Measurements from ENCODE around the gene CD99. TPM values are rescaled to one million over a fixed set of nuclear protein-coding genes. Genes with fewer than 3 reads are reported as not detected.
"Not testable (repeated sequence)": the region's sequence is repeated elsewhere in the genome, so short reads cannot be mapped to it uniquely, and the experiment has no call there.

The CD99 gene
- polyA plus RNA-seq, 2 donors = 133 to 198 TPM

DNA sequence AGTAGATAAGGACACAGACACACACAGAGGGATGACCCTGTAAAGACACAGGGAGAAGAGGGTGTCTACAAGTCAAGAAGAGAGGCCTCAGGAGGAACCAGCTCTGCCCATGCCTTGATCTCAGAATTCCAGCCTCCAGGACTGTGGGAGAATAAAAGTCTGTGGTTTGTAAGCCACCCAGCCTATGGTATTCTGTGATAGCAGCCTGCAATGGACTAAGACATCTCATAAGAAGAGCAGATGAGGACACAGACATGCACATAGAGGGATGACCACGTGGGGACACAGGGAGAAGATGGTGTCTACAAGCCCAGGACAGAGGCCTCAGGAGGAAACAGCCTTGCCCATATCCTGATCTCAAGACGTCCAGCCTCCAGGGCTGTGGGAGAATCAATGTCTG, 70.2 kb downstream of the CD99 start:
- no peaks in the 10 kb centered on the region for H3K27me3 ChIP-seq (ENCODE audit: control insufficient read depth in 1 of 2, insufficient read depth in 2 of 2, low read length in 2 of 2)
- no peak overlapping the region for H3K4me3 ChIP-seq (ENCODE audit: low read depth in 1 of 2, low read length in 2 of 2)
- WGBS, 2 donors = 82 to 86% methylated on average over 2 of the region's 2 CpGs
- no peak overlapping the region for H3K27ac ChIP-seq (ENCODE audit: low read depth in 2 of 2, low read length in 1 of 2)
- H3K4me1 ChIP-seq (ENCODE audit: control insufficient read depth in 2 of 2, insufficient read depth in 2 of 2, low read length in 1 of 2) = no peaks in the 10 kb centered on the region
- H3K9me3 ChIP-seq (ENCODE audit: control insufficient read depth in 2 of 2, insufficient read depth in 1 of 2, low read depth in 1 of 2, low read length in 1 of 2) = no peaks in the 10 kb centered on the region
- H3K36me3 ChIP-seq (ENCODE audit: control insufficient read depth in 2 of 2, insufficient read depth in 2 of 2, low read length in 1 of 2) = no peaks in the 10 kb centered on the region

DNA sequence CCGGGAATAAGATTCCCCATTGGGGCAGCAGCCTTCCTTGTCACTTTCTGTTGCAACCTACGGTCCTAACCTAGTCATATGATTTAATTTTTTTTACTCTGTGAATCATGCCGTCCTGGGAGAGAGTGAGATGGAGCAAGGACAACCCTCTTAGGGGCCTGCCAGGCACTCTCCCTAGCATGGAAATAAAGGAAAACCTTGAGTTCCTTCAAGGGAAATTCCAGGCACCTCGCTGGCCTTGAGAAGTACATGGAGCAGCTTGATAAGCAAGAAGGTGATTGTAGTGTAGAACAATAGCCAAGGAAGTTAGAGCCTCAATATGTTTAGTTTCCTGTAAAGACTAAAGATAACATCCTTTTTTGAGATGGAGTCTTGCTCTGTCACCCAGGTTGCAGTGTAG, 71.6 kb downstream of the CD99 start:
- H3K4me3 ChIP-seq (ENCODE audit: low read depth in 1 of 2, low read length in 2 of 2); H3K27ac ChIP-seq (ENCODE audit: low read depth in 2 of 2, low read length in 1 of 2); H3K27me3 ChIP-seq (ENCODE audit: control insufficient read depth in 1 of 2, insufficient read depth in 2 of 2, low read length in 2 of 2); H3K9me3 ChIP-seq (ENCODE audit: control insufficient read depth in 2 of 2, insufficient read depth in 1 of 2, low read depth in 1 of 2, low read length in 1 of 2); H3K4me1 ChIP-seq (ENCODE audit: control insufficient read depth in 2 of 2, insufficient read depth in 2 of 2, low read length in 1 of 2); H3K36me3 ChIP-seq (ENCODE audit: control insufficient read depth in 2 of 2, insufficient read depth in 2 of 2, low read length in 1 of 2): not testable (repeated sequence)
- 67 to 85% methylated on average over 4 of the region's 4 CpGs for WGBS, 2 donors

DNA sequence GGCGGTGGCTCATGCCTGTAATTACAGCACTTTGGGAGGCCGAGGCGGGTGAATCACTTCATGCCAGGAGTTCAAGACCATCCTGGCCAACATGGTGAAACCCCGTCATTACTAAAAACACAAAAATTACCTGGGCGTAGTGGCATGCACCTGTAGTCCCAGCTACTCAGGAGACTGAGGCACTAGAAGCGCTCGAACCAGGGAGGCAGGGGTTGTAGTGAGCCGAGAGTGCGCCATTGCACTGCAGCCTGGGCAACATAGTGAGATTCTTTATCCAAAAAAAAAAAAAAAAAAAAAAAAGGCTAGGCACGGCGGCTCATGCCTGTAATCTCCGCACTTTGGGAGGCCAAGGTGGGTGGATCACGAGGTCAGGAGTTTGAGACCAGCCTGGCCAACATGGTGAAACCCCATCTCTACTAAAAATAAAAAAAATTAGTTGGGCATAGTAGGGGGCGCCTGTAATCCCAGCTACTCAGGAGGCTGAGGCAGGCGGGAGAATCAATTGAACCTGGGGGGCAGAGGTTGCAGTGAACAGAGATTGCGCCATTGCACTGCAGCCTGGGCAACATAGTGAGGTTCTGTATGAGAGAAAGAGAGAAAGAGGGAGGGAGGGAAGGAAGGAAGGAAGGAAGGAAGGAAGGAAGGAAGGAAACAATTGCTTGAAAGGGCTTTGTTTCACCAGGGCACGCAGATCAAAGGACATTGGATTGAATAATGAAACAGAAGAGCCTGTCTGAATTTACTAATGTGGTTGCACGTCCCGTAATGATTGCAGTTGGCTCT, 73.9 kb downstream of the CD99 start:
- H3K4me3 ChIP-seq (ENCODE audit: low read depth in 1 of 2, low read length in 2 of 2); H3K9me3 ChIP-seq (ENCODE audit: control insufficient read depth in 2 of 2, insufficient read depth in 1 of 2, low read depth in 1 of 2, low read length in 1 of 2); H3K27ac ChIP-seq (ENCODE audit: low read depth in 2 of 2, low read length in 1 of 2); H3K36me3 ChIP-seq (ENCODE audit: control insufficient read depth in 2 of 2, insufficient read depth in 2 of 2, low read length in 1 of 2); H3K4me1 ChIP-seq (ENCODE audit: control insufficient read depth in 2 of 2, insufficient read depth in 2 of 2, low read length in 1 of 2); H3K27me3 ChIP-seq (ENCODE audit: control insufficient read depth in 1 of 2, insufficient read depth in 2 of 2, low read length in 2 of 2): not testable (repeated sequence)
- WGBS, 2 donors = 80 to 84% methylated on average over 17 to 19 of the region's 19 CpGs

DNA sequence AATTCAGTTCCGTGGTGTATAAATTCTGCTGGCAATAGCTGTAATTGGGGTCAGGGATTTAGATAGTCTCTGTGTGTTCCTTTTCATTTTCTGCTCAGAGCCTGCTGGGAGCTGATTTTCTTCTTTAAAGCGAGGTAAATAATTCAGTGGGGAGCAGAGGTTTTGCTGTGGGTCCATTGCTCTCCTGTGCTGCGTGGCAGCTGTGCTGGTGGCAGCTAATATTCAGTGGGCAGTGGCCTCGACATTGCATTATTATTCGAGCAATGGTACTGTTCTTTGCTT, 74.4 kb downstream of the CD99 start:
- H3K27me3 ChIP-seq (ENCODE audit: control insufficient read depth in 1 of 2, insufficient read depth in 2 of 2, low read length in 2 of 2) = no peaks in the 10 kb centered on the region
- H3K9me3 ChIP-seq (ENCODE audit: control insufficient read depth in 2 of 2, insufficient read depth in 1 of 2, low read depth in 1 of 2, low read length in 1 of 2) = no peaks in the 10 kb centered on the region
- no peaks in the 10 kb centered on the region for H3K36me3 ChIP-seq (ENCODE audit: control insufficient read depth in 2 of 2, insufficient read depth in 2 of 2, low read length in 1 of 2)
- no peak overlapping the region for H3K4me3 ChIP-seq (ENCODE audit: low read depth in 1 of 2, low read length in 2 of 2)
- WGBS, 2 donors = 68 to 72% methylated on average over 5 of the region's 5 CpGs
- H3K27ac ChIP-seq (ENCODE audit: low read depth in 2 of 2, low read length in 1 of 2) = no peak overlapping the region
- no peaks in the 10 kb centered on the region for H3K4me1 ChIP-seq (ENCODE audit: control insufficient read depth in 2 of 2, insufficient read depth in 2 of 2, low read length in 1 of 2)

GRCh38 chrX:2766906-2767305, 75.8 kb downstream of the CD99 start:
- Histone ChIP-seq H3K4me3 (ENCODE audit: low read depth in 1 of 2, low read length in 2 of 2) (no peak overlapping the region), H3K36me3 (ENCODE audit: control insufficient read depth in 2 of 2, insufficient read depth in 2 of 2, low read length in 1 of 2) (no peaks in the 10 kb centered on the region), H3K27ac (ENCODE audit: low read depth in 2 of 2, low read length in 1 of 2) (no peak overlapping the region), H3K27me3 (ENCODE audit: control insufficient read depth in 1 of 2, insufficient read depth in 2 of 2, low read length in 2 of 2) (no peaks in the 10 kb centered on the region), H3K4me1 (ENCODE audit: control insufficient read depth in 2 of 2, insufficient read depth in 2 of 2, low read length in 1 of 2) (no peaks in the 10 kb centered on the region), H3K9me3 (ENCODE audit: control insufficient read depth in 2 of 2, insufficient read depth in 1 of 2, low read depth in 1 of 2, low read length in 1 of 2) (no peaks in the 10 kb centered on the region)
- WGBS, 2 donors = 84 to 90% methylated on average over 11 of the region's 11 CpGs

DNA sequence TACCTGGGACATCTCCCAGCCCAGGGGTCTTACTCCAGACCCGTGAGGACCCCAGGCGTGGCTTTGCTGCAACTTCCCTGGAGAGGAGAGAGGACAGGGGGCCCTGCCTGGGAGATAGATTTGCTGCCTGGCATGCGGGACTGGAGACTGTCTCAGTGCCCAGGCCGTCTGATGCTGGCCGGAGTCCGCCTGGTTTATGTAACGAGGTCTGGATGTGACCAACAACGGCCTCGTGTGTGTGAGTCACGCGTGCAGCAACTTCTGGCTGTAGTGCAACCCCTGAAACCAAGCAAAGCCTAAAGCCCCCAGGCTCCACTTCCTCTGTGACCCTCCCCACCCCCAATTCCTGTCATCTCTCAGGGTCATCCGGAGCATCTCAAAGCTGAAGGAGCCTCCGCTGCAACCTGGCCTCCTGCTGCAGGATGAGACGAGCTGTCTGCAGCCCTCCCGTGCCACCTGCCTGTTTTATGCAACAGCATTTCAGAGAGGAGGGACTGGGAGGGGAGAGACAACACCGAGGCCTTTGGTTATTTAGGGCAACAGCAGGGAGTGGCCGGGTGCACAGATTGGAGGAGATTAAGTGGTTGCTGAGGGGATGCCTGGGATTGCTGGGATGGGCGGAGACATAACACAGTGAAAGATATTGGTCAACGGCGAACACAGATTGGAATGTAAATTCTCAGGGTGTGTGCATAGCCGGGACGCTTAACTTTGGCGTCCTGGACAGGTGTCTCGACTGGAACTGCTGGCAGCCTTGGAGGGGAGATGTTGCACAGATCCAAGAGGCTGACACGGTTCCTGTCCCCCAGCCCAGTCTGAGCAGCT, 76.7 kb downstream of the CD99 start:
- H3K27ac ChIP-seq (ENCODE audit: low read depth in 2 of 2, low read length in 1 of 2) = no peak overlapping the region
- no peaks in the 10 kb centered on the region for H3K36me3 ChIP-seq (ENCODE audit: control insufficient read depth in 2 of 2, insufficient read depth in 2 of 2, low read length in 1 of 2)
- 67 to 75% methylated on average over 25 of the region's 25 CpGs for WGBS, 2 donors
- H3K4me3 ChIP-seq (ENCODE audit: low read depth in 1 of 2, low read length in 2 of 2) = no peak overlapping the region
- no peaks in the 10 kb centered on the region for H3K27me3 ChIP-seq (ENCODE audit: control insufficient read depth in 1 of 2, insufficient read depth in 2 of 2, low read length in 2 of 2)
- no peaks in the 10 kb centered on the region for H3K9me3 ChIP-seq (ENCODE audit: control insufficient read depth in 2 of 2, insufficient read depth in 1 of 2, low read depth in 1 of 2, low read length in 1 of 2)
- no peaks in the 10 kb centered on the region for H3K4me1 ChIP-seq (ENCODE audit: control insufficient read depth in 2 of 2, insufficient read depth in 2 of 2, low read length in 1 of 2)

DNA sequence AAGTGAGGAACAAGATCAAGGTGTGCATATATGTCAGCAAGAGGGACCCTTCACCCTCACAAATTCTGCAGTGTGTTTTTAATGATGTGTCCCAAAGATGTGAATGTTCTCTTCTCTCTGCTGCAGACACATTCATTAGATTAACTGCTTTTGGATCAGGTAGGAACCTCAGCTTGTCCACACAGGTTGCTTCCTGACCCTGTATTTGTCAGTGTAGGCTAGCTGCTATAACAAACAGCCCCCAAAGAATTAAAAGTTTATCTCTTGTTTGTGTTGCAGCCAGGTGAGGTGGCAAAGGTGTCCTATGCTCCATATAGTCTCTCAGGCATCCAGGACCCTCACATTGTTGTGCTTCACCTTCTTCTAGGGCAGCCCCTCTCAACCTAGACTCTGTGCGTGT, 78.5 kb downstream of the CD99 start:
- WGBS, 2 donors = 86 to 88% methylated on average over 1 of the region's 1 CpG
- Histone ChIP-seq H3K4me1 (ENCODE audit: control insufficient read depth in 2 of 2, insufficient read depth in 2 of 2, low read length in 1 of 2) (no peaks in the 10 kb centered on the region), H3K27me3 (ENCODE audit: control insufficient read depth in 1 of 2, insufficient read depth in 2 of 2, low read length in 2 of 2) (no peaks in the 10 kb centered on the region), H3K36me3 (ENCODE audit: control insufficient read depth in 2 of 2, insufficient read depth in 2 of 2, low read length in 1 of 2) (no peaks in the 10 kb centered on the region), H3K4me3 (ENCODE audit: low read depth in 1 of 2, low read length in 2 of 2) (no peak overlapping the region), H3K9me3 (ENCODE audit: control insufficient read depth in 2 of 2, insufficient read depth in 1 of 2, low read depth in 1 of 2, low read length in 1 of 2) (peaks cover 0 to 4% of the 10 kb centered on the region in 2 donors), H3K27ac (ENCODE audit: low read depth in 2 of 2, low read length in 1 of 2) (no peak overlapping the region)

GRCh38 chrX:2773166-2774055, 82.3 kb downstream of the CD99 start:
- not testable (repeated sequence) for H3K27ac ChIP-seq (ENCODE audit: low read depth in 2 of 2, low read length in 1 of 2); H3K4me3 ChIP-seq (ENCODE audit: low read depth in 1 of 2, low read length in 2 of 2); H3K36me3 ChIP-seq (ENCODE audit: control insufficient read depth in 2 of 2, insufficient read depth in 2 of 2, low read length in 1 of 2); H3K27me3 ChIP-seq (ENCODE audit: control insufficient read depth in 1 of 2, insufficient read depth in 2 of 2, low read length in 2 of 2); H3K4me1 ChIP-seq (ENCODE audit: control insufficient read depth in 2 of 2, insufficient read depth in 2 of 2, low read length in 1 of 2); H3K9me3 ChIP-seq (ENCODE audit: control insufficient read depth in 2 of 2, insufficient read depth in 1 of 2, low read depth in 1 of 2, low read length in 1 of 2)
- WGBS, 2 donors = 83 to 91% methylated on average over 8 to 9 of the region's 10 CpGs

- Histone ChIP-seq H3K9me3 (ENCODE audit: control insufficient read depth in 2 of 2, insufficient read depth in 1 of 2, low read depth in 1 of 2, low read length in 1 of 2) (peaks cover 0 to 4% of the 10 kb centered on the region in 2 donors), H3K27ac (ENCODE audit: low read depth in 2 of 2, low read length in 1 of 2) (no peak overlapping the region), H3K27me3 (ENCODE audit: control insufficient read depth in 1 of 2, insufficient read depth in 2 of 2, low read length in 2 of 2) (no peaks in the 10 kb centered on the region), H3K4me3 (ENCODE audit: low read depth in 1 of 2, low read length in 2 of 2) (no peak overlapping the region), H3K36me3 (ENCODE audit: control insufficient read depth in 2 of 2, insufficient read depth in 2 of 2, low read length in 1 of 2) (no peaks in the 10 kb centered on the region), H3K4me1 (ENCODE audit: control insufficient read depth in 2 of 2, insufficient read depth in 2 of 2, low read length in 1 of 2) (no peaks in the 10 kb centered on the region)
- 88 to 91% methylated on average over 5 of the region's 5 CpGs for WGBS, 2 donors
Observed at GRCh38 chrX:2774057-2774456, 83.0 kb downstream of the CD99 start.

Data from esophagus (tissue), 2 donors.